ENCODE measurements around the gene HBA1.
"Not testable (repeated sequence)": the region's sequence is repeated elsewhere in the genome, so short reads cannot be mapped to it uniquely, and the experiment has no call there.

HBA1 gene

GRCh38 chr16:166375-167121 lies 9.9 kb upstream of the HBA1 start:
- Mint-ChIP-seq H3K36me3 (no peaks in the 10 kb centered on the region), H3K4me1 (peaks cover 12% of the 10 kb centered on the region), H3K4me3 (no peak overlapping the region), H3K9me3 (no peaks in the 10 kb centered on the region), H3K27ac (no peak overlapping the region), H3K27me3 (peaks cover 62% of the 10 kb centered on the region)
- ATAC-seq: no peak

GRCh38 chr16:167122-167690 lies 9.3 kb upstream of the HBA1 start:
- Mint-ChIP-seq H3K36me3 (no peaks in the 10 kb centered on the region), H3K4me3 (no peak overlapping the region), H3K9me3 (no peaks in the 10 kb centered on the region), H3K27me3 (peaks cover 62% of the 10 kb centered on the region), H3K4me1 (peaks cover 16% of the 10 kb centered on the region), H3K27ac (no peak overlapping the region)
- no peak for ATAC-seq

- Mint-ChIP-seq H3K36me3 (no peaks in the 10 kb centered on the region), H3K27me3 (peaks cover 61% of the 10 kb centered on the region), H3K4me1 (peaks cover 18% of the 10 kb centered on the region), H3K4me3 (no peak overlapping the region), H3K27ac (no peak overlapping the region), H3K9me3 (no peaks in the 10 kb centered on the region)
- ATAC-seq: no peak
Observed at GRCh38 chr16:168424-168823, 8.1 kb upstream of the HBA1 start.

- H3K36me3 Mint-ChIP-seq: no peaks in the 10 kb centered on the region
- no peaks in the 10 kb centered on the region for H3K9me3 Mint-ChIP-seq
- peaks cover 24% of the 10 kb centered on the region for H3K4me1 Mint-ChIP-seq
- H3K27me3 Mint-ChIP-seq: peaks cover 67% of the 10 kb centered on the region
- ATAC-seq: no peak
- no peak overlapping the region for H3K4me3 Mint-ChIP-seq
- H3K27ac Mint-ChIP-seq: no peak overlapping the region
Observed at GRCh38 chr16:169014-169413, 7.5 kb upstream of the HBA1 start.

- not testable (repeated sequence) for ATAC-seq, H3K4me3 Mint-ChIP-seq, H3K36me3 Mint-ChIP-seq, H3K9me3 Mint-ChIP-seq, H3K27ac Mint-ChIP-seq
- Mint-ChIP-seq H3K27me3 (peaks cover 78% of the 10 kb centered on the region), H3K4me1 (peaks cover 31% of the 10 kb centered on the region)
Observed at GRCh38 chr16:170088-170507, 6.4 kb upstream of the HBA1 start.

GRCh38 chr16:170788-171187 lies 5.7 kb upstream of the HBA1 start:
- Mint-ChIP-seq H3K4me3 (no peak overlapping the region), H3K4me1 (peaks cover 31% of the 10 kb centered on the region), H3K27ac (no peak overlapping the region), H3K27me3 (peaks cover 85% of the 10 kb centered on the region), H3K9me3 (no peaks in the 10 kb centered on the region), H3K36me3 (no peaks in the 10 kb centered on the region)
- ATAC-seq: no peak

GRCh38 chr16:172374-172941 lies 4.0 kb upstream of the HBA1 start, which contains the start of gene HBA2:
Gene HBA2, plus strand, starts transcription at chr16:172876. Its CDS starts 37 bp downstream, at chr16:172913.
- H3K27me3 Mint-ChIP-seq: peaks cover 82% of the 10 kb centered on the region
- not testable (repeated sequence) for H3K9me3 Mint-ChIP-seq, H3K36me3 Mint-ChIP-seq, H3K27ac Mint-ChIP-seq
- ATAC-seq: peak; percentile 52
- peak within 1 kb of the TSS; percentile 54 for H3K4me3 Mint-ChIP-seq
- peaks cover 27% of the 10 kb centered on the region for H3K4me1 Mint-ChIP-seq

- not testable (repeated sequence) for ATAC-seq, H3K27ac Mint-ChIP-seq, H3K9me3 Mint-ChIP-seq, H3K36me3 Mint-ChIP-seq
- H3K27me3 Mint-ChIP-seq: peaks cover 82% of the 10 kb centered on the region
- peak overlapping the region; percentile 54 for H3K4me3 Mint-ChIP-seq
- peaks cover 27% of the 10 kb centered on the region for H3K4me1 Mint-ChIP-seq
Observed at GRCh38 chr16:173211-173854, 3.1 kb upstream of the HBA1 start.

GRCh38 chr16:173928-174769 lies 2.3 kb upstream of the HBA1 start:
- H3K36me3 Mint-ChIP-seq, H3K27ac Mint-ChIP-seq, H3K9me3 Mint-ChIP-seq, ATAC-seq, H3K4me3 Mint-ChIP-seq: not testable (repeated sequence)
- Mint-ChIP-seq H3K4me1 (peaks cover 27% of the 10 kb centered on the region), H3K27me3 (peaks cover 77% of the 10 kb centered on the region)

GRCh38 chr16:175011-175949 lies 1.2 kb upstream of the HBA1 start:
- Mint-ChIP-seq H3K36me3 (no peaks in the 10 kb centered on the region), H3K27me3 (peaks cover 66% of the 10 kb centered on the region), H3K9me3 (no peaks in the 10 kb centered on the region), H3K4me3 (no peak overlapping the region), H3K4me1 (peaks cover 27% of the 10 kb centered on the region), H3K27ac (no peak overlapping the region)
- ATAC-seq: no peak

- not testable (repeated sequence) for H3K9me3 Mint-ChIP-seq, H3K4me3 Mint-ChIP-seq, H3K27ac Mint-ChIP-seq, H3K36me3 Mint-ChIP-seq, ATAC-seq
- Mint-ChIP-seq H3K27me3 (peaks cover 59% of the 10 kb centered on the region), H3K4me1 (peaks cover 27% of the 10 kb centered on the region)
Observed at GRCh38 chr16:176006-176405, 474 bp upstream of the HBA1 start.

GRCh38 chr16:177394-177822 lies 928 bp downstream of the HBA1 start:
- no peaks in the 10 kb centered on the region for H3K36me3 Mint-ChIP-seq
- no peak overlapping the region for H3K27ac Mint-ChIP-seq
- ATAC-seq: no peak
- no peak overlapping the region for H3K4me3 Mint-ChIP-seq
- H3K27me3 Mint-ChIP-seq: peaks cover 47% of the 10 kb centered on the region
- no peaks in the 10 kb centered on the region for H3K9me3 Mint-ChIP-seq
- H3K4me1 Mint-ChIP-seq: peaks cover 23% of the 10 kb centered on the region

- no peaks in the 10 kb centered on the region for H3K36me3 Mint-ChIP-seq
- H3K9me3 Mint-ChIP-seq: no peaks in the 10 kb centered on the region
- H3K27ac Mint-ChIP-seq: no peak overlapping the region
- no peak for ATAC-seq
- peaks cover 23% of the 10 kb centered on the region for H3K4me1 Mint-ChIP-seq
- H3K27me3 Mint-ChIP-seq: peaks cover 46% of the 10 kb centered on the region
- H3K4me3 Mint-ChIP-seq: no peak overlapping the region
Observed at GRCh38 chr16:177981-178667, 1.6 kb downstream of the HBA1 start.

GRCh38 chr16:178668-179015 lies 2.2 kb downstream of the HBA1 start:
- H3K36me3 Mint-ChIP-seq: no peaks in the 10 kb centered on the region
- H3K27ac Mint-ChIP-seq: no peak overlapping the region
- peaks cover 18% of the 10 kb centered on the region for H3K4me1 Mint-ChIP-seq
- peaks cover 41% of the 10 kb centered on the region for H3K27me3 Mint-ChIP-seq
- H3K4me3 Mint-ChIP-seq: no peak overlapping the region
- no peak for ATAC-seq
- H3K9me3 Mint-ChIP-seq: no peaks in the 10 kb centered on the region

Measured in stimulated activated memory B cell treated with anti-CD40 and anti-IgM and Interleukin-4, amounts not matched to agents 10 μg/mL and 1 μg/mL and 100 μg/mL, for 72 hours (primary cell).